Measurements from ENCODE around the gene TUBB3.
"Not testable (repeated sequence)": the region's sequence is repeated elsewhere in the genome, so short reads cannot be mapped to it uniquely, and the experiment has no call there.

TUBB3 gene

DNA sequence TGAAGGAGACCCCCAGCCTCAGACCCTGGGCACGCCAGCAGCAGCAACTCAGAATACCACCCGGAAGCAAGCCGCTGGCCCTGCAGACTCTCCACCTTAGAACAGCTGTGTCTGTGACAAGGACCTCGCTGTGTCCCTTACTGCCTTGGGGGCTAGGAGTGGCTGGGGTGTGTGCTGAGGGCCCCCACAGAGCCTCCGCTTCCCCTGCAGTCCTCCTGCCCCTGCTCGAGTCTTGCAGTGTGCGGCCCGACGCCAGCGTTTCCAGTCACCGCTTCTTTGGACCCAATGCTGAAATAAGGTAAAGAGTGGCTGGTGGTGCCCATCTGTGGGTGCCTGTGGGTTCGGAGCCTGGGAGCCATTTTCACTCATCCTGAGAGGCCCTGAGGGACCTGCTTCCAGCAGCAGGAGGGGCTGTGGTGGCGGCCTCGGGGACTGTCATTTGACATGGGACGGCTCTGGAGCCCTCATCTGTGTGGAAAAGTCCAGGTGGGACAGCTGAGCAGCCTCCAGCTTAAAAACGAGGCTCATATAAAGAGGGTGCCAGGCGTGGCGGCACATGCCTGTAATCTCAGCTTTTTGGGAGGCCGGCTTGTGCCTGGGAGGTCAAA, 19.1 kb upstream of the TUBB3 start:
- DNase-seq: no peak

DNA sequence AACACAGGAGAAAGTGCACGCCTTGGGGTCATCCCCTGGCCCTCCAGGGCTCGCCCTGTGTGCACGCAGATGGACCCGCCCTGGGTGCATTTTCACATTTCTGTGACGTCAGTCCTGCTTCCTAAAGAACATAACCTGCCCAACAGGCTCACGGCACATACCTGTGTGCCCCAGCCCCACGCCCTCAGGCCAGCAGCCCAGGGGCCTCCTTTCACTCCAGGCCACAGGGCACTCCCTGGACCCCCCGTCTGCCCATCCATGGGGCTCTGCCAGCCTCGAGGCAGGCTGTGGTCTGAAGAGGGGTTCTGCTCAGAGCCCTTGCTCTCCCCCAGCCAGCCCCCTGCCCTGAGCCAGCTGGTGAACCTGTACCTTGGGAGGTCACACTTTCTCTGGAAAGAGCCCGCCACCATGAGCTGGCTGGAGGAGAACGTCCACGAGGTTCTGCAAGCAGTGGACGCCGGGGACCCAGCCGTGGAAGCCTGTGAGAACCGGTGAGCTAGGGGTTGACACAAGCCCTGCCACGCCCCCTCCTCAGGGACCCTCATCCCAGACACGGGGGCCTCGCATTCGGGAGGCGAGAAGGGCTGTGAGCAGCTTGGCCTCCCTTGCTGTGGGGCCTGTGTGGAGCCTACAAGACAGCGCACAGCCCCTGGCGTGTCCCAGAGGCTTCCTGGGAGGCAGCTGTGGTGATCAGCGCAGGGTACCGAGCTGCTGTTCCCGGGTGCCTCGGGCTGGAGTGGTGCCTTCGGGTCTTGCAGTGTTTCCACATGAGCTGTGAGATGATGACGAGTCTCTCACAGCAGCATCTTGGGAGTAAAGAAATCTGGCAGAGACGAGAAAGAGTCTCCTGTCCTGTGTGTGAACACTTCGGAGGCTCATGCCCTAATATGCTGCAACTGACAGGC, 18.3 kb upstream of the TUBB3 start:
- no peak for DNase-seq

DNA sequence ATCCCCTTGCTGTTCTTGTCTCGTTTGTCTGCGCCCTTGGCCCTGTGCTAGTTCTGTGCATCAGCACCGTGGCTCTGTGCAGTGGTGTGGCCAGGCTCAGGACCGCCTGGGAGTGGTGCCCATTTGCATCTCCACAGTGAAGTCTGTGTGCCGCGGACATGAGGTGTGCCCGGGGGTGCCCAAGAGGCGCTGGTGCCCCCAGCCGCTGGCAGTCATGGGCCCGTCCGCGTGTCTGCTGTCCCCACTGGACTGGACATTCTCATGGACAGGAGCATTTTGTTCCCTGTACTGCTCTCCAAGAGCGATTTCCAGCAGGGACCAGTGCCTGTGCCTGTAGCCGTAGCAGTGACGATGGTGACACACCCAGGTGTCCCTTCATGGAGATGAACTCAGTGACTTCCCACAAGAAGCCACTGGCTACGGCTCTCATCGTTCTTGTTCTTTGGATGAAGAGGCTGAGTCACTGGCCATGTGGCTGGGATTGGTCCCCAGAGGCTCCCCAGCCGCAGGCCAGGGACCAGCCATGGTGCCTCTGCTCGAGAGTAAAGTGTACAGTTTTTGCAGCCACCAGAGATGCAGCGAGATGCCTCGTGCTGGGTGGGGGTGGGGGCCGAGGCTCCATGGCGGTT, 17.5 kb upstream of the TUBB3 start:
- DNase-seq: no peak

DNA sequence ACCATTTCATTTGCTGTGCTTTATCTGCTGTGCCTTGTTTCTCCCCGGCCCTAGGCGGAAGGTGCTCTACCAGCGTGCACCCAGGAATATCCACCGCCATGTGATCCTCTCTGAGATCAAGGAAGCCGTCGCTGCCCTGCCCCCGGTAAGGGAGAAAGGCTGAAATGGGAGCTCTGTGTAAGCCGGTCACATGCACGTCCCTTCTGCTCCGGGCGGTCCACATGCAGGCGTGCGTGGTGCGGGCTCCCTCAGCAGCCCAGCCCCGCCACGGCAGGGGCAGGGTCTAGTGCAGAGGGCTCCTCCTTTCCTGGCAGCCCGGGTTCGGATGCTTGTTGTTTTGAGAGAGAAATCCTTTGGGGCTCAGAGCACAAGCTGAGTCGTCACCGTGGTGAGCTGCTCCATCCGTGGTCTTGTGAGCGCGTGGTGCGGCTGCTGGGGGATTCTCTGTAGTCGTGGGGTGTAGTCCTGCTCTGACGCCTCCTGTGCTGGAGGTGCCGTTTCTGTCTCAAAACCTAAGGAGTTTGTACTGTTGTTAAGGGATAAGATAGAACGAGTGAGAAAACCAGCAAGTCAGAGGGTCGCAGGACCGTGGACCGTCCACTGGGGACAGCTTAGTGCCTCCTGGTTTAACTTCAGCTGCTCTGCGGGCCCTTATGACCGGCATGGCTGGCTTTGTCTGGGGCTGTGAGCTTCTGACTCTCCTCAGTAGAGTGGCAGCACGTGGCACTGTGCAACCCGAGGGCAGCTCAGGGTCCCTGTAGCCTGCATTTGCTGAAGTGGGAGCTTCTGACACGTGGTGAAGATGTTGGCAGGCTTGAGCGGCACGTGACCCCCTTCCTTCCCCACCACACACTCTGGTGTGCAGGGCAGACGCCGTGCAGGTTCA, 16.8 kb upstream of the TUBB3 start:
- no peak for DNase-seq

DNA sequence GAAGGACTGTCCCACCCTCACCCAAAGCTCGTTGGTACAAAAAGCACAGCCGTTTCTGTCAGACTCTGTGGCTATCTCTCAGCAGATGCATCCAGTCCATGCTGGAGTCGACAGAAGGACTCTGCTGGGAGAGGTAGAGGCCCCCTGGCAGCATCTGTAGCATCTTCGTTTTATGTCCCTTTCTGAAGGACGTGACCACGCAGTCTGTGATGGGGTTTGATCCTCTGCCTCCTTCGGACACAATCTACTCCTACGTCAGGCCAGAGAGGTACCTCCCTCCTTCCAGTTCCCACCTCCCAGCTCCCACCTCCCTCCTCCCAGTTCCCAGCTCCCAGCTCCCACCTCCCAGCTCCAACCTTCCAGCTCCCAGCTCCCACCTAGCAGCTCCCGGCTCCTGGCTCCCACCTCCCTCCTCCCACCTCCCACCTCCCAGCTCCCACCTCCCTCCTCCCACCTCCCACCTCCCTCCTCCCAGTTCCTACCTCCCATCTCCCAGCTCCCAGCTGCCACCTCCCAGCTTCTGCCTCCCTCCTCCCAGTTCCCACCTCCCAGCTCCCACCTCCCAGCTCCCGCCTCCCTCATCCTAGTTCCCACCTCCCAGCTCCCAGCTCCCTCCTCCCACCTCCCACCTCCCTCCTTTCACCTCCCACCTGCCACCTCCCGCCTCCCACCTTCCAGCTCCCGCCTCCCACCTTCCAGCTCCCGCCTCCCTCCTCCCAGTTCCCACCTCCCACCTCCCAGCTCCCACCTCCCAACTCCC, 15.9 kb upstream of the TUBB3 start:
- DNase-seq: no peak

DNA sequence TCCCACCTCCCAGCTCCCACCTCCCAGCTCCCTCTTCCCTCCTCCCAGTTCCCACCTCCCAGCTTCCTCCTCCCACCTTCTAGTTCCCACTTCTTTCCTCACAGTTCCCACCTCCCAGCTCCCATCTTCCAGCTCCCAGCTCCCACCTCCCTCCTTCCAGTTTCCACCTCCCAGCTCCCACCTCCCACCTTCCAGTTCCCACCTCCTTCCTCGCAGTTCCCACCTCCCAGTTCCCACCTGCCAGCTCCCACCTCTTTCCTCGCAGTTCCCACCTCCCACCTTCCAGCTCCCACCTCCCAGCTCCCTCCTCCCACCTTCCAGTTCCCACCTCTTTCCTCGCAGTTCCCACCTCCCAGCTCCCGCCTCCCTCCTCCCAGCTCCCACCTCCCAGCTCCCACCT, 14.9 kb upstream of the TUBB3 start:
- DNase-seq: no peak

DNA sequence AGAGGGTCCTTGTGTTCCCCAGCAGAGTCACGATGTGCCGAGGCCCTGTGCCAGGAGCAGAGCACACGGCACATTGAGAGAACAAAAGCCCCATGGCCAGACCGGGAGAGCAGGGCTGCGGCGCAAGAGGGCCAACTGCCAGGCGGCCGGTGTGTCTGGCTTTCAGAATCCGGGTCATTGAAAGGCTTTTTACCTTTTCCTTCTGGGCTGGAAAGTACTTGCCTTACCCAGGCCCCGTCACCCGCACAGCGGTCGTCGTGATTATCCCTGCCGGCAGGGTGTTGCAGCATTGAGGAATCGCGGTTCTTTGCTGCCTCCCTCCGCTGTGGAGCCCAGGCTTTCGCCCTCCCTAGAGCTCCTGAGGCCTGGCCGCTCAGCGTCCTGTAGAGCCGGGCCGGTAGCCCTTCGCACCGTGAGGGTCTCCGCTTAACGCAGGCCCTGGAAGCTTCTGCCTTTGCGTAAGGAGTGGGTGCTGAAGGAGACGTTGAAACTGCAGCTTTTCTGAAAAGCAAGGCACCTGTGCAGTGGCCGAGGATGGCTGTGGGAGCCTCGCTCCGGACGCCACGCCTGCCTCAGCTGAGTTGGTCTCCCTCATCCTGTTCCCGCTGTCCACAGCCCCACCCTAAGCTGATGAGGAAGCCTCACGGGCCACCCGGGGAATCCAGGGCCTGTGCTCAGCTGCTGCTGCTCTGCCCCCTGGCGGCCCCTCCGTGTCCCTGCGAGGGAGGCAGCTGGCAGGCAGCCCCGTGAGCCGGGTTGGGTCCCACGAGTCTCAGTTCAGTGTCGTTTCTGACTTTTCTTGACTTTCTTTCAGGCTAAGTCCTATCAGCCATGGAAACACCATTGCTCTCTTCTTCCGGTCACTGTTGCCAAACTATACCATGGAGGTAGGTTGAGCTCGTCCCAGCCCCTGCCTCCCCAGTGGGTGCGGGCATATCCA, 13.1 kb upstream of the TUBB3 start:
- DNase-seq: peak; percentile 89

DNA sequence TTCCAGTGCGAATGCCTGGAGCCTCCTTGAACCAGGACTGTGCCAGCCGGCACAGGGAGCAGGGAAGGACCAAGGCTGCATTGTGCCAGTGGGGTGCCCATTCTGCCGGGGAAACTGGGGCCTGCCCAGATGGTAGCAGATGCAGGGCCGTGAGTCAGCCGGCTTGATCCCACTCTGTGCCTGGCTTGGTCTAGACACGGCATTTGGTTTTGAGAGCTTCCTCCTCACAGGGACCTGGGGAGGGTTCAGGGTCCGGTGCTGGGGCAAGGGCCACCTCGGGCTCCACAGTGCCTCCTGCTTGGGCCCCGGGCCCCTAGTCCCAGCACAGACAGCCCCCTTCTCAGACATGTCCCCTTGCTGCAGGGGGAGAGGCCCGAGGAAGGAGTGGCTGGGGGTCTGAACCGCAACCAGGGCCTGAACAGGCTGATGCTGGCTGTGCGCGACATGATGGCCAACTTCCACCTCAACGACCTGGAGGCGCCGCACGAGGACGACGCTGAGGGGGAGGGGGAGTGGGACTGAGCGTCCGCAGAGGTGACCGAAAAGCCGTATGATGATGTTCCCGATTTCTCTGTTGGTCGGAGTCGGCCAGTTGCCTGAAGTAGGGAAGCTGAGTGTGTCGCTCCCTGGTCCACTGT, 12.3 kb upstream of the TUBB3 start:
- DNase-seq: no peak

DNA sequence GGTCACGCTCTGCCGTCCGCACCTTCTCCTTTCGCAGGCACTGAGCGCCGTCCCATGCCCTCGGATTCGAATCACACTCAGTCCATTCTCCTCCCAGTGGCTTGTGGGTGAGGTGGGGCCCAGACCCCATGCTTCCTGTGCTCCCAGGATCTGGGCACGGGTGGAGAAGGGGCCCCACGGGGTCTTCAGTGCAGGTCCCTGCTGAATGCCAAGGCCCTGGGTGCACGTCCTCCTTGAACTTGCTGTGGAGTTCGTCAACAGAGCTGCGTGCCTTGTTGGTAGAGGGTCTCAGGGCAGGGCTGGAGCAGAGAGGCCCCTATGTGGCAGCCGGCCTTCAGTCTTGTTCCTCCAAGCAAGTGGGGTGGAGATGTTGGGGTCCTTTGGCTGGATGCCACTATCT, 11.8 kb upstream of the TUBB3 start:
- DNase-seq: no peak

DNA sequence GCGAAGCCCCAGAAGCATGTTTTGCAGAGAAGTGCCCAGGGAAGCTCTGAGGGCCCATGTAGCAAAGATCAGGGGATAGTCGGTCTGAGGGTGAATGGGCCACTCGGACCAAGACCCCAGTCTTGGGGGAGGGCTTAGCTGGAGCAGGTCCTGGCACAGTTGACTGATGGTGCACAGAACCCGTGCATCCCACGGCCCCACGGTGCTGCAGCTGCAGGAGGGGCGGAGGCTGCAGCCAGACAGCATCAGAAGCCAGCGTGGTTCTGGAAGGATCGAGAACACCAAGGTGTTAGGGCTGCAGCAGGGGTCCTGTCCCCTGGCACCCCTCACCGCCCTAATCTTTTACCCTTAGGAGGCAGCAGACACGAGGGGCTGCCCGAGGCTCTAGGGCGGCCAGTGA, 11.0 kb upstream of the TUBB3 start:
- DNase-seq: no peak

DNA sequence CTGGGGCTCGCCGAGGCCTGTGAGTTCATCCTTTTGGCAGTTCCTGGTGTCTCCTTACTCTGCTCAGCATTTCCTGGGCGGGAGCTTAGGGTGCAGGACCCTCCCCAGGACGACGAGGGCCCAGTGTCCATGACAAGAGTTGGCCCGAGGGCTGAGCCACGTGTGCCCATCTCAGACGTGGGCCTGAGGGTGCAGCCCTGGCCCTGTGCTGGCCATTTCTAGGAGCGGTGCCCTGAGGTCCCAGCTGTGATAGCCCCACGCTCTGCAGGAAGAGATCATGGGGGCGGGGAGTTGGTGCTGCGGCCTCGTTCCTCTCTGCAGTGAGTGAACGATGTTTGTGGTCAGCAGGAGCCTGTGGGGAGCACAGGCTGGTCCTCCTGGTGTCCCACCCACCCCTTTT, 10.5 kb upstream of the TUBB3 start:
- DNase-seq: no peak

DNA sequence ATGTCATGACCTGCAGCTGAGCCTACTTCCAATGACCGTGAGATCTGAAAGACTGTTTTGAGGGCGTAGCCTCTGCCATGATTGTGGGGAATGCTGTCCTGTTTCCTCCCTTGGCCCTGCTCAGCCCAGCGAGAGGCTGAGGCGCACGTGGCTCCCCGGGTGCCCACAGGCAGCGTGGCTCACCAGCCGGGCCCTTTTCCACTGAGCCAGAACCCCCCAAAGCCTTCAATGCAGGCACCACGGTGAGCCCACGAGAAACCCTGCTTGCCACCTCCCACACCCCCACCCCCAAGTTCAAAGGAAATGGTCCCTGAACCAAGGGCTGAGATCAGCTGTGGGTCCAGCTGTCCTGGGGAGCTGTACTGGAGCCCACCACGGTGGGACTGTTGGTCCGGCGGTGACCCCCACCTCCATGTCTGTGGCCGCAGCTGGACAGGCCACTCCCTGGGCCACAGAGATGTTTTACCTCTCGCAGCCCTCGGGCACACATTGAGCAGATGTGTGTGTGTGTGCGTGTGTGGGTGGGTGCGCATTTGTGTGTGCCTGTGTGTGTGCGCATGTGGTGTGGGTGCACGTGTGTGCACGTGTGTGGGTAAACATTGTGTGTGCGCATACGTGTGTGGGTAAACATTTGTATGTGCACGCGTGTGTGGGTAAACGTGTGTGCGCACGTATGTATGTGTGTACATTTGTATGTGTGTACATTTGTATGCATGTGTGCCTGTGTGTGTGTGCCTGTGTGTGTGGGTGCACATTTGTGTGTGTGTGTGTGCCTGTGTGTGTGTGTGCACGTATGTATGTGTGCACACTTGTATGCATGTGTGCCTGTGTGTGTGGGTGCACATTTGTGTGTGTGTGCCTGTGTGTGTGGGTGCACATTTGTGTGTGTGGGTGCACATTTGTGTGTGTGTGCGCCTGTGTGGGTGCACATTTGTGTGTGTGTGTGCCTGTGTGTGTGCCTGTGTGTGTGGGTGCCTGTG, 9.4 kb upstream of the TUBB3 start:
- DNase-seq: no peak

DNA sequence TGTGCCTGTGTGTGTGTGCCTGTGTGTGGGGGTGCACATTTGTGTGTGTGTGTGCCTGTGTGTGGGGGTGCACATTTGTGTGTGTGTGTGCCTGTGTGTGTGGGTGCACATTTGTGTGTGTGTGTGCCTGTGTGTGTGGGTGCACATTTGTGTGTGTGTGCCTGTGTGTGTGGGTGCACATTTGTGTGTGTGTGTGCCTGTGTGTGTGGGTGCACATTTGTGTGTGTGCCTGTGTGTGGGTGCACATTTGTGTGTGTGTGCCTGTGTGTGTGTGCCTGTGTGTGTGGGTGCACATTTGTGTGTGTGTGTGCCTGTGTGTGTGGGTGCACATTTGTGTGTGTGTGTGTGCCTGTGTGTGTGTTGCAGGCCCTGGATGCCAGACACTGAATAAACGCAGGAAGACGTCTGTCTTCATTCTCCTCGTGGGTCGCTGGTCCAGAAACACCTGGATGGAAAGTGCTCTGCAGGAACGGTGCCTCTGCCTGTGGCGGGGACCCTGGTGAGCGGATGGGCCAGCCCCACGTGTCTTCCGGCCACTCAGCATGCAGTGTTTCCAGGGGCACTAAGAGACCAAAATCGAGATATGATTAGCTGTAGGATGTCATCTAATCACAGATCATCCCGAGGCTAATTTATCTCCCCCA, 8.4 kb upstream of the TUBB3 start:
- not testable (repeated sequence) for DNase-seq

DNA sequence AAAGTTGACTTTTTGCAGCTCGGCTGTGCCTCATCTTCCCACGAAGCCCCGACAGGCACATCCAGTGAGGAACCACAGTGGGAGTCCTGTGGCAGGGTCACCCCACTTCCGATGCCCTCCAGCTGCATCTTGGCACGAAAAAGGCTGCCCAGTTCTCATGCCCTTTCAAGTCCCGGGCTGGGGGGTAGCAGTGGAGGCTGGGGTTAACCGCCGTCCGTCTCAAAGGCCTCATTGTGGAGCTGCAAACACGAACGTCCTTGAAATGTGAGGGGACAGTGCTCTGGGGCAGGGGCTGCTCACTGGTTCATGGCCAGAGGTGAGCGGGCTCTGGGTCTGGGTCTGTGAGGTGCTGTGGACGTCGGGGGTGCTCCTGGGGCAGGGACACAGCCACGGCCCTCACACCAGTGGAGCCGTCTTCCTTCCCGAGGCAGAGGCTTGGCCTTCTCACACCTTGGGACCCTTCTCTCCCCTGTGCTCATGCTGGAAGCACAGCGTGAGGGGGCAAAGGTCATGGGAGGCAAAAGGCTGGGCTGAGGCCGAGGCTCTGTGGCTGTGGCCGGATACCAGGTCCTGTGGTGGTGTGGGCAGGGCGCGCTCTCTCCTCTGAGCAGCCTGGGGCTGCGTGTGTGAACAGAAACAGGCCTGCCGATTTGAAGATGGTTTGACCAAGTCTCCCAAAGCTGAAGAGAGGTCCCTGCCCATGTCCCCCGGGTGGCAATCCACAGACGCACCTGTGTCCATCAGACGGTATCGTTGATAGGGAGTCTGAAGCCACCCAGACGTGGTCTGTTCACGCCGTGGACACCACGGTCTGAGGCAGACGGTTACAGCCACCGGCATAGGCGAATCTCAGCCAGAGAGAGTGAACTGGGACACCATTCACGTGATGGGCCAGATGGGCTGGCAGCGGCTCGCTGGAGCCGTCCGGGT, 7.6 kb upstream of the TUBB3 start:
- no peak for DNase-seq

DNA sequence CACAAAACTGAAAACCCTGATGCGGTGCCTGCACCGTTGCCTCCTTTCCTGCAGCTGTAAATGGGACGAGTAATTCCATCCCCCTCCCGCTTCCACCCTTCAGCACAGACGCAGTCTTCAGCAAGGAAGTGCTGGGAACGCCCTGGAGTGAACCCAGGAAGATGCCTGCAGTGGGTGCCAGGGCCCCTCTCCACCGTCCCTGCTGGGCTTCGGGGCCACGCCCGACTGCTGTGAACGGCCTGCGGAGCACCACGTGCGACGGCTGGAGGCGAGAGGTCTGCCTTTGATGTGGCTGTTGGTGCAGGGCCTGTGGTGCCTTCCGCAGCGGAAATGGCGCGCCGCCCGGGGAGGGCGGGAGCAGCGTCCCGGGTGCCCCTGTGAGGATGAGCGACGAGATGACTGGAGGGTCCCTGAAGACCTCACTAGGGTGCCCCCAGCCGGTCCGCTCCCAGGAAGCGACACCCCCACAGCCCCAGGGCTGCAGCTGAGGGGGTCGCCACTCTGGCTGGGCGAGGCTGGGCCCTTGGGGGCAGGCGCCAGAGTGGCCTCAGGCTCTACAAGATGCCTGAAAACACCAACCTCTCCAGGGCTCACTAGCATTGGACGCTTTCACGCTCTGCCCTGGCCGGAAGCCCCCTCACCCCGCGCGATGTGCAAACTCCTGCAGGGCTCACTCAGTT, 5.2 kb upstream of the TUBB3 start:
- DNase-seq: peak; percentile 90

DNA sequence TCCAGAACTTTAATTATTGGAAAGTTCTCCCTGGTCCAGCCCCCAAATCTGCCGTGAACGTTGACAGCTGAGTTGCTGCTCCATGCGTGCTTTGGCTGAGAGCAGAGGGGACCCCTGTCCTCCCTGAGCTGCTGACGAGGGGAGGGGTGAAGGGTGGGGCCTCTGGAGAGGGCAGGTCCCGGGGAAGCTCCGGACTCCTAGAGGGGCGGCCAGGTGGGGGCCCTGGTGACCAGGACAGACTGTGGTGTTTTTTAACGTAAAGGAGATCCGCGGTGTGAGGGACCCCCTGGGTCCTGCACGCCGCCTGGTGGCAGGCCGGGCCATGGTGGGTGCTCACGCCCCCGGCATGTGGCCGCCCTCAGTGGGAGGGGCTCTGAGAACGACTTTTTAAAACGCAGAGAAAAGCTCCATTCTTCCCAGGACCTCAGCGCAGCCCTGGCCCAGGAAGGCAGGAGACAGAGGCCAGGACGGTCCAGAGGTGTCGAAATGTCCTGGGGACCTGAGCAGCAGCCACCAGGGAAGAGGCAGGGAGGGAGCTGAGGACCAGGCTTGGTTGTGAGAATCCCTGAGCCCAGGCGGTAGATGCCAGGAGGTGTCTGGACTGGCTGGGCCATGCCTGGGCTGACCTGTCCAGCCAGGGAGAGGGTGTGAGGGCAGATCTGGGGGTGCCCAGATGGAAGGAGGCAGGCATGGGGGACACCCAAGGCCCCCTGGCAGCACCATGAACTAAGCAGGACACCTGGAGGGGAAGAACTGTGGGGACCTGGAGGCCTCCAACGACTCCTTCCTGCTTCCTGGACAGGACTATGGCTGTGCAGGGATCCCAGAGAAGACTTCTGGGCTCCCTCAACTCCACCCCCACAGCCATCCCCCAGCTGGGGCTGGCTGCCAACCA, 4.4 kb upstream of the TUBB3 start, which contains the start of gene MC1R:
Gene MC1R (plus strand): TSS at position 410 of the 895 bp plus-strand sequence. CDS start 397 bp downstream, at position 807.
- no peak for DNase-seq
